HepG2 (cell line): ENCODE measurements around the gene RBM22. TPM values are rescaled to one million over a fixed set of nuclear protein-coding genes. Genes with fewer than 3 reads are reported as not detected.

Experiments used
- ATAC-seq: fragments of 200-7000 bp; cut with Tn5 transposase; 3 replicates; pipeline ENCODE4 v1.9.1; 2020; ENCODE audit warnings: mild to moderate bottlenecking, moderate library complexity
- BruUV-seq: library from RNA; stranded (reverse); fragments of 400-500 nt; replicated peaks from 2 replicates; lab custom pipeline; 2021; lab: Mats Ljungman, UMichigan
- CTCF ChIA-PET: fragments of 300-600 bp; formaldehyde crosslinking; extraction: SDS; loops from one replicate; lab custom pipeline; 2021; ENCODE audit warnings: low total read pairs, inconsistent platforms, low intra/inter-chr PET ratio; lab: Yijun Ruan, JAX
- POLR2A ChIA-PET: fragments of 350-600 bp; sonication (Branson Sonifier 250); formaldehyde crosslinking; loops from one replicate; lab custom pipeline; 2020; ENCODE audit warnings: antibody characterized with exemption, inconsistent platforms; lab: Yijun Ruan, JAX
- DNase-seq: peaks from one replicate; pipeline ENCODE4 v3.0.0-alpha.2; 2015; ENCODE audit warnings: low spot score
- FAIRE-seq: peaks from 3 replicates; lab custom pipeline; 2011; peaks lifted over from hg19 to GRCh38; lab: Jason Lieb, UNC
- H2AFZ ChIP-seq: one replicate; pipeline ENCODE4 v1.6.1; 2011; ENCODE audit warnings: low read length, inconsistent platforms
- H3K27ac ChIP-seq: fragments of 300-600 bp; 3 replicates; pipeline ENCODE4 v1.8.0; 2011; ENCODE audit warnings: mixed run types, mild to moderate bottlenecking, mixed read lengths, low read length, inconsistent platforms; ENCODE audit not compliant: insufficient read depth; ENCODE audit errors: extremely low read length
- H3K27me3 ChIP-seq, 2 experiments: fragments of 200-600 bp in 1 of 2; 2 replicates in 1 of 2; 3 replicates in 1 of 2; pipeline versions ENCODE4 v1.6.0 to v1.8.0; 2011; ENCODE audit warnings: low read length in 2 of 2, mild to moderate bottlenecking in 2 of 2, moderate library complexity in 2 of 2, inconsistent platforms in 1 of 2; ENCODE audit not compliant: insufficient read depth in 2 of 2, control insufficient read depth in 1 of 2
- H3K36me3 ChIP-seq, 2 experiments: fragments of 200-600 bp in 1 of 2; replicated peaks in 1 of 2; 2 replicates in 1 of 2; 3 replicates in 1 of 2; pipeline versions ENCODE4 v1.5.1 to v1.8.0; 2011; ENCODE audit warnings: low read length in 2 of 2, inconsistent platforms in 1 of 2; ENCODE audit not compliant: insufficient read depth in 2 of 2, control insufficient read depth in 1 of 2
- H3K4me1 ChIP-seq: 2 replicates; pipeline ENCODE4 v1.5.1; 2012; ENCODE audit warnings: low read length, inconsistent platforms; ENCODE audit not compliant: insufficient read depth
- H3K4me2 ChIP-seq: 2 replicates; pipeline ENCODE4 v1.6.0; 2011; ENCODE audit warnings: low read depth, low read length, inconsistent platforms
- H3K4me3 ChIP-seq, 3 experiments: fragments of 200-600 bp in 1 of 3; sonication (generic), shearing (Covaris generic) in 1 of 3; replicated peaks in 1 of 3; 2 replicates each; pipeline ENCODE4 v1.5.1; 2011 to 2016; ENCODE audit warnings: low read length in 3 of 3, inconsistent platforms in 2 of 3, low read depth in 2 of 3, mild to moderate bottlenecking in 2 of 3, control low read depth in 1 of 3, mixed read lengths in 1 of 3; ENCODE audit not compliant: insufficient read depth in 1 of 3
- H3K79me2 ChIP-seq: one replicate; pipeline ENCODE4 v1.6.1; 2011; ENCODE audit warnings: low read length, inconsistent platforms; ENCODE audit not compliant: insufficient read depth
- H3K9ac ChIP-seq: 2 replicates; pipeline ENCODE4 v1.6.0; 2011; ENCODE audit warnings: mild to moderate bottlenecking, low read depth, low read length, inconsistent platforms; ENCODE audit not compliant: insufficient read depth
- H3K9me3 ChIP-seq: 2 replicates; pipeline ENCODE4 v1.5.1; 2012; ENCODE audit warnings: mild to moderate bottlenecking, low read length
- H4K20me1 ChIP-seq: 2 replicates; pipeline ENCODE4 v1.6.0; 2011; ENCODE audit warnings: inconsistent platforms, mild to moderate bottlenecking, low read length, moderate library complexity; ENCODE audit not compliant: insufficient read depth
- CAMTA2 ChIP-seq: sonication (generic); formaldehyde crosslinking; IDR thresholded peaks from 2 replicates; pipeline ENCODE4 v1.4.0; 2020; ENCODE audit warnings: mild to moderate bottlenecking, missing genetic modification reagents, borderline replicate concordance
- EED ChIP-seq: sonication (generic); formaldehyde crosslinking; IDR thresholded peaks from 2 replicates; pipeline ENCODE4 v1.5.0; 2020; ENCODE audit warnings: mild to moderate bottlenecking, missing genetic modification reagents
- HNF4A ChIP-seq: sonication (generic); formaldehyde crosslinking; IDR thresholded peaks from 2 replicates; pipeline ENCODE4 v1.4.0; 2020; ENCODE audit warnings: missing genetic modification reagents
- KAT7 ChIP-seq: IDR thresholded peaks from 2 replicates; pipeline ENCODE4 v1.6.1; 2018; ENCODE audit warnings: borderline replicate concordance, missing compliant biosample characterization
- MXD3 ChIP-seq: IDR thresholded peaks from 2 replicates; pipeline ENCODE4 v1.6.1; 2016; ENCODE audit warnings: mild to moderate bottlenecking, missing biosample characterization, missing genetic modification reagents
- RFXANK ChIP-seq: IDR thresholded peaks from 2 replicates; pipeline ENCODE4 v1.6.1; 2016
- SOX5 ChIP-seq: IDR thresholded peaks from 2 replicates; pipeline ENCODE4 v1.6.1; 2016; ENCODE audit warnings: borderline replicate concordance
- STAT6 ChIP-seq: sonication (generic); formaldehyde crosslinking; IDR thresholded peaks from 2 replicates; pipeline ENCODE4 v1.4.0; 2020; ENCODE audit warnings: missing genetic modification reagents, mild to moderate bottlenecking, borderline replicate concordance
- SUZ12 ChIP-seq: fragments of 150-350 bp; IDR thresholded peaks from 2 replicates; pipeline ENCODE4 v1.6.1; 2014; ENCODE audit warnings: low read depth, low read length
- TSC22D2 ChIP-seq: sonication (generic); formaldehyde crosslinking; IDR thresholded peaks from 2 replicates; pipeline ENCODE4 v1.5.1; 2020; ENCODE audit warnings: missing genetic modification reagents, mild to moderate bottlenecking, borderline replicate concordance
- YEATS2 ChIP-seq: sonication (generic); formaldehyde crosslinking; IDR thresholded peaks from 2 replicates; pipeline ENCODE4 v1.4.0; 2020; ENCODE audit warnings: missing genetic modification reagents, borderline replicate concordance
- ZBTB21 ChIP-seq: sonication (generic); formaldehyde crosslinking; IDR thresholded peaks from 2 replicates; pipeline ENCODE4 v1.4.0; 2020; ENCODE audit warnings: missing genetic modification reagents
- ZNF280B ChIP-seq: sonication (generic); formaldehyde crosslinking; IDR thresholded peaks from 2 replicates; pipeline ENCODE4 v1.5.0; 2020; ENCODE audit warnings: missing genetic modification reagents, mild to moderate bottlenecking, borderline replicate concordance
- ZNF441 ChIP-seq: sonication (generic); formaldehyde crosslinking; IDR thresholded peaks from 2 replicates; pipeline ENCODE4 v1.7.0; 2021; ENCODE audit warnings: missing genetic modification reagents, borderline replicate concordance
- ZNF558 ChIP-seq: sonication (generic); formaldehyde crosslinking; IDR thresholded peaks from 2 replicates; pipeline ENCODE4 v1.9.0; 2022; ENCODE audit warnings: mild to moderate bottlenecking, missing genetic modification reagents, borderline replicate concordance
- WGBS: methylation state at CpG from one replicate; pipeline ENCODE4 v1.1.6; 2017; ENCODE audit warnings: low lambda C conversion rate; 5-methylcytosine and 5-hydroxymethylcytosine counted together
- in situ Hi-C: cut with HindIII; loops from 2 replicates; pipeline ENCODE4 v1.10.0; 2017; ENCODE audit warnings: low pct_unique_long_range_greater_than_20kb; ENCODE audit not compliant: extremely low pct_ligation_motif_present
- intact Hi-C: fragments of 100-400 bp; cut with micrococcal nuclease; formaldehyde crosslinking; loops from one replicate; pipeline ENCODE4 v1.10.0; 2022; ENCODE audit not compliant: unreplicated experiment
- polyA plus RNA-seq, 8 experiments: library from polyadenylated mRNA; depleted of rRNA in 3 of 8; stranded (reverse) in 7 of 8; unstranded in 1 of 8; fragments of >200 nt; fragmentation: Illumina TruSeq in 4 of 8; extraction: Trizol in 4 of 8; gene quantifications; 2 replicates each; pipeline versions ENCODE4 v1.2.1 to v1.2.3, GENCODE V29; 2011 to 2016; ENCODE audit warnings: low read depth in 4 of 8, missing spikeins in 1 of 8, mixed read lengths in 1 of 8; ENCODE audit not compliant: insufficient read depth in 1 of 8
- total RNA-seq, 5 experiments: library from RNA; depleted of rRNA; stranded (reverse); fragments of >200 nt; fragmentation: Illumina TruSeq; extraction: Trizol; gene quantifications; 2 replicates each; pipeline ENCODE4 v1.2.3, GENCODE V29; 2016; ENCODE audit warnings: low read depth in 1 of 5
- TF ChIP-seq, protein P1 (sequence below): sonication (generic); formaldehyde crosslinking; IDR thresholded peaks from 2 replicates; pipeline ENCODE4 v1.4.0; 2020; ENCODE audit warnings: mild to moderate bottlenecking, low read depth, missing genetic modification reagents

RBM22 gene
- total and polyA plus RNA-seq, 2 of the 13 experiments (the other 11 are each of a cell fraction or from before 2014, with no cell fraction given), result 28.3 to 35.0 TPM

- no peak for TF ChIP-seq STAT6 (CRISPR knock-in tag)
- no peak for TF ChIP-seq ZBTB21
- no peak for TF ChIP-seq YEATS2
- no peak for TF ChIP-seq SUZ12
- no peak for TF ChIP-seq HNF4A (CRISPR knock-in tag)
- TF ChIP-seq SOX5 (CRISPR knock-in tag), result no peak
- no peak for TF ChIP-seq ZNF441
- no peak for TF ChIP-seq MXD3 (CRISPR knock-in tag)
- no peak for TF ChIP-seq EED (CRISPR knock-in tag)
Measured at GRCh38 chr5:150692276-150692675, 8.6 kb downstream of the RBM22 start (continued).

DNA sequence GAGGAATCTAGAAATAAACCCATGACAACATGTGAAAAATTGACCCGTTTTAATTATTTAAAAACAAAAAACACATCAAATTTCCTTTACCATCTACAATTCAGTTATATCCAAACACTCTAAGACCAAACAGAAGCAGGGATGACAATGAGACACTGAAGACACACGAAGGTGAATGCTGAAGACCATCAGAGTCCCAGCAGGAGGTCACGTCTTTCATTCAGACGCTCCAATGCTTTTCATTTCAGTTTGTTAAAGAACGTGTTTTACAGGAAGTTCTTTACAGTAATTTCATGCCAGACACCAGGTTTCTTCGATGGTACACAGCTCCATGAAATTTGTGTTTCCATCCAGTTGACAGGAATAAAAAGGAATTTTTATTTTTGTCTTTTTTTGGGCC, 10.1 kb downstream of the RBM22 start:
- Histone ChIP-seq H3K4me2 (no peak overlapping the region), H3K4me1 (no peaks in the 10 kb centered on the region), H2AFZ (no peak overlapping the region), H3K9ac (no peak overlapping the region), H3K79me2 (no peaks in the 10 kb centered on the region), H3K36me3 (peaks cover 21 to 52% of the 10 kb centered on the region in 2 experiments), H3K9me3 (no peaks in the 10 kb centered on the region), H4K20me1 (no peaks in the 10 kb centered on the region), H3K27ac (no peak overlapping the region), H3K4me3 (no peak overlapping the region), H3K27me3 (no peaks in the 10 kb centered on the region)
- WGBS, result 90% methylated on average over 6 of the region's 6 CpGs
- TF ChIP-seq TSC22D2 (CRISPR knock-in tag) (no peak), ZNF558 (CRISPR knock-in tag) (no peak), CAMTA2 (no peak), ZNF280B (CRISPR knock-in tag) (no peak), KAT7 (CRISPR knock-in tag) (no peak), RFXANK (CRISPR knock-in tag) (no peak)
- TF ChIP-seq, protein P1, sequence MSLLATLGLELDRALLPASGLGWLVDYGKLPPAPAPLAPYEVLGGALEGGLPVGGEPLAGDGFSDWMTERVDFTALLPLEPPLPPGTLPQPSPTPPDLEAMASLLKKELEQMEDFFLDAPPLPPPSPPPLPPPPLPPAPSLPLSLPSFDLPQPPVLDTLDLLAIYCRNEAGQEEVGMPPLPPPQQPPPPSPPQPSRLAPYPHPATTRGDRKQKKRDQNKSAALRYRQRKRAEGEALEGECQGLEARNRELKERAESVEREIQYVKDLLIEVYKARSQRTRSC (CRISPR knock-in tag), result no peak
- POLR2A ChIA-PET, result interaction anchor here (1.8 kb wide), 1 partner anchor 10 kb away, joined by 8 read pairs; the partner anchor contains the start of gene RBM22
- intact Hi-C loops (no loop called here), in situ Hi-C loops (no loop called here)
- CTCF ChIA-PET, result no interaction called here
- no peak for FAIRE-seq
- BruUV-seq, result no TSS peak
- no peak for ATAC-seq
- no peak for DNase-seq
